Progenitor cell of endocrine pancreas (in vitro differentiated cells): ENCODE data around the gene CCDC88C. TPM values are rescaled to one million over a fixed set of nuclear protein-coding genes. Genes with fewer than 3 reads are reported as not detected.
A peak's percentile ranks its signal among the peaks of the same experiment; 100 is the strongest.

Experiments used
- DNase-seq: peaks from one replicate; pipeline ENCODE4 v3.0.0; 2021; ENCODE audit warnings: low spot score; ENCODE audit not compliant: unreplicated experiment
- H3K27ac Mint-ChIP-seq: 2 replicates; pipeline ENCODE4 v1.8.0; 2021; ENCODE audit warnings: mild to moderate bottlenecking, moderate library complexity, mixed read lengths
- H3K27me3 Mint-ChIP-seq: 2 replicates; pipeline ENCODE4 v1.8.0; 2021; ENCODE audit warnings: mixed read lengths
- H3K36me3 Mint-ChIP-seq: 2 replicates; pipeline ENCODE4 v1.8.0; 2022; ENCODE audit warnings: mixed read lengths; ENCODE audit not compliant: insufficient read depth
- H3K4me1 Mint-ChIP-seq: 2 replicates; pipeline ENCODE4 v1.8.0; 2021; ENCODE audit warnings: low read depth, mixed read lengths
- H3K4me3 Mint-ChIP-seq: 2 replicates; pipeline ENCODE4 v1.8.0; 2021; ENCODE audit warnings: low read depth, mild to moderate bottlenecking, moderate library complexity, mixed read lengths
- H3K9me3 Mint-ChIP-seq: 2 replicates; pipeline ENCODE4 v1.8.0; 2021; ENCODE audit warnings: low read depth, mixed read lengths
- CTCF ChIP-seq: fragments of 200-600 bp; sonication (generic); IDR thresholded peaks from one replicate; pipeline ENCODE4 v1.5.0; 2021; ENCODE audit warnings: antibody characterized with exemption, mild to moderate bottlenecking; ENCODE audit not compliant: unreplicated experiment
- total RNA-seq: library from RNA; stranded (reverse); gene quantifications from 2 replicates; pipeline ENCODE4 v1.2.1, GENCODE V29; 2021

CCDC88C gene
- total RNA-seq, 1 donor from 2014 or later, result 78.1 TPM

DNA sequence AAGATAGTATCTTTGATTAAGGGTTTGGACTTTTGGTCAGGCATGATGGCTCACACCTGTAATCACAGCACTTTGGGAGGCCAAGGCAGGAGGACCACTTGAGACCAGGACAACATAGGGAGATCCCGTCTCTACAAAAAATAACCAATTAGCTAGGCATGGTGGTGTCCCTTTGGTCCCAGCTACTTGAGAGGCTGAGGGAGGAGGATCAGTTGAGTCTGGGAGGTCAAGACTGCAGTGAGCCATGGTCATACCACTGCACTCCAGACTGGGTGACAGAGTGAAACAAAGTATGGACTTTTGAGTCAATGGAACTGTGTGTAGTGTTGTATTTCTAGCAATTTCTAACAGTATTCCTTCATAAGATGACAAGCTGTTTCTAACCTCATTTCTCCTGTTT is 38.7 kb upstream of the CCDC88C start:
- Mint-ChIP-seq H3K36me3 (peaks cover 43% of the 10 kb centered on the region), H3K4me3 (no peak overlapping the region), H3K27me3 (no peaks in the 10 kb centered on the region), H3K4me1 (no peaks in the 10 kb centered on the region), H3K27ac (peak overlapping the region; percentile 46), H3K9me3 (peaks cover 3% of the 10 kb centered on the region)
- no peak for TF ChIP-seq CTCF
- no peak for DNase-seq

DNA sequence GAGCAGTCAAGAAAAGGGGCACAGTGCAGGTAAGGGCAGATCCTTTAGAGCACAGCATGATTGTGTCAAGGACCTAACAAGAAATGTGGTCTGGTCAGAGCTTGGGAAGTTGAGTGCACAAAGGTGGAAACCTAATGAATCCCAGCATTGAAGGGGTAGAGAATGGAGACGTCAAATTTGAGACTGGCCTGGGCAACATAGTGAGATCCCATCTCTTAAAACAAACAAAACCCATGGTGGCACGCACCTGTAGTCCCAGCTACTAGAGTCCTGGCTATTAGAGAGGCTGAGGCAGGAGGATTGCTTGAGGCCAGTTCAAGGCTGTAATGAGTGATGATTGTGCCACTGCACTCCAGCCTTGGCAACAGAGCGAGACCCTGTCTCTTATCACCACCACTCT is 37.0 kb upstream of the CCDC88C start:
- no peaks in the 10 kb centered on the region for H3K4me1 Mint-ChIP-seq
- no peaks in the 10 kb centered on the region for H3K27me3 Mint-ChIP-seq
- peaks cover 36% of the 10 kb centered on the region for H3K36me3 Mint-ChIP-seq
- no peak overlapping the region for H3K27ac Mint-ChIP-seq
- peaks cover 6% of the 10 kb centered on the region for H3K9me3 Mint-ChIP-seq
- TF ChIP-seq CTCF, result no peak
- H3K4me3 Mint-ChIP-seq, result no peak overlapping the region
- DNase-seq, result no peak

- peaks cover 36% of the 10 kb centered on the region for H3K36me3 Mint-ChIP-seq
- H3K4me1 Mint-ChIP-seq, result no peaks in the 10 kb centered on the region
- no peak for DNase-seq
- H3K27me3 Mint-ChIP-seq, result no peaks in the 10 kb centered on the region
- H3K27ac Mint-ChIP-seq, result no peak overlapping the region
- peaks cover 6% of the 10 kb centered on the region for H3K9me3 Mint-ChIP-seq
- no peak for TF ChIP-seq CTCF
- H3K4me3 Mint-ChIP-seq, result no peak overlapping the region
These were observed 36.5 kb upstream of the CCDC88C start for GRCh38 chr14:91454155-91454554.

DNA sequence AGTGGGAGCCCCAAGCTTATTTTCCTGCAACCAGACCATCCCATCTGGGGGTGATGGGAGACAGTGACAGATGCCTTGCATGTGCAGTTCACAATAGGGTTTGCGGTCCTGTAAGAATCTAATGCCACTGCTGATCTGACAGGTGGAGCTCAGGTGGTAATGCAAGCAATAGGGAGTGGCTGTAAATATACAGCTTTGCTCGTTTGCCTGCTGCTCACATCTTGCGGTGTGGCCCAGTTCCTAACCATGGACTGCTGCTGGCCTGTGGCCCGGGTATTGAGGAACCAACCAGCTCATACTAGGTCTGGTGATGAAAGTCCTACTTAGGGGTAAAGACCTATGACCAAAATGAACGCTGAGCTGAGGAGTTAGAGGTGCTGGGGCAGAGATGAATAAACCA is 36.1 kb upstream of the CCDC88C start:
- Mint-ChIP-seq H3K27me3 (no peaks in the 10 kb centered on the region), H3K4me3 (no peak overlapping the region), H3K4me1 (no peaks in the 10 kb centered on the region), H3K9me3 (peaks cover 6% of the 10 kb centered on the region), H3K36me3 (peaks cover 35% of the 10 kb centered on the region), H3K27ac (no peak overlapping the region)
- no peak for DNase-seq
- TF ChIP-seq CTCF, result no peak

- Mint-ChIP-seq H3K27ac (no peak overlapping the region), H3K9me3 (peaks cover 21% of the 10 kb centered on the region), H3K4me1 (no peaks in the 10 kb centered on the region), H3K36me3 (peaks cover 4% of the 10 kb centered on the region), H3K4me3 (no peak overlapping the region), H3K27me3 (peaks cover 3% of the 10 kb centered on the region)
- no peak for TF ChIP-seq CTCF
- no peak for DNase-seq
These were observed 26.9 kb upstream of the CCDC88C start for GRCh38 chr14:91444335-91445020.
